ENCODE measurements around the gene GATB. TPM values are rescaled to one million over a fixed set of nuclear protein-coding genes. Genes with fewer than 3 reads are reported as not detected.

Gene GATB
- total and polyA plus RNA-seq, 10 of the 15 experiments (the other 5 are each of a cell fraction or from before 2014, with no cell fraction given): 20.5 to 37.3 (median 30.5) TPM

- RAD21 ChIA-PET (ENCODE audit: unreplicated experiment): no interaction called here
- Histone ChIP-seq H3K9me3 (replicated peaks; ENCODE audit: control insufficient read depth, insufficient read depth, low read length) (no peaks in the 10 kb centered on the region), H3K4me3 (no peak overlapping the region), H3K4me2 (ENCODE audit: control insufficient read depth, insufficient read depth) (no peak overlapping the region), H3K4me1 (ENCODE audit: control insufficient read depth, insufficient read depth, low read length) (no peaks in the 10 kb centered on the region), H3K79me2 (ENCODE audit: control insufficient read depth, insufficient read depth, low read length) (no peaks in the 10 kb centered on the region), H2AFZ (ENCODE audit: control insufficient read depth, low read depth, low read length) (no peak overlapping the region), H3K9ac (ENCODE audit: control insufficient read depth, insufficient read depth, low read length) (no peak overlapping the region), H3K36me3 (ENCODE audit: control insufficient read depth in 2 of 2, insufficient read depth in 2 of 2, low read length in 1 of 2) (no peaks in the 10 kb centered on the region; a peak in 1 of 4 replicates), H4K20me1 (ENCODE audit: control insufficient read depth, insufficient read depth) (no peaks in the 10 kb centered on the region), H3K27ac (ENCODE audit: control insufficient read depth, insufficient read depth) (no peak overlapping the region), H3K27me3 (replicated peaks in 1 of 2; ENCODE audit: control insufficient read depth in 2 of 2, insufficient read depth in 2 of 2, low read length in 1 of 2) (no peaks in the 10 kb centered on the region)
- POLR2A ChIA-PET: no interaction called here
- intact Hi-C loops (cut with micrococcal nuclease; ENCODE audit: unreplicated experiment): no loop called here
- CTCF ChIA-PET: no interaction called here
- ATAC-seq (no peak), FAIRE-seq (no peak), DNase-seq (ENCODE audit: low read depth, low spot score) (no peak)
- in situ Hi-C loops (cut with MboI): no loop called here
- TF ChIP-seq RB1 (IDR thresholded peaks at IDR 0.05; ENCODE audit: borderline replicate concordance) (no peak), ZNF384 (IDR thresholded peaks at IDR 0.05; ENCODE audit: borderline replicate concordance, low read depth, low read length) (no peak), CHD2 (IDR thresholded peaks at IDR 0.05; ENCODE audit: borderline replicate concordance, low read depth, low read length) (no peak), SUZ12 (IDR thresholded peaks at IDR 0.05; ENCODE audit: unreplicated experiment) (no peak), E4F1 (IDR thresholded peaks at IDR 0.05; ENCODE audit: borderline replicate concordance, partially characterized antibody) (no peak)
- TF ChIP-seq, protein P1, sequence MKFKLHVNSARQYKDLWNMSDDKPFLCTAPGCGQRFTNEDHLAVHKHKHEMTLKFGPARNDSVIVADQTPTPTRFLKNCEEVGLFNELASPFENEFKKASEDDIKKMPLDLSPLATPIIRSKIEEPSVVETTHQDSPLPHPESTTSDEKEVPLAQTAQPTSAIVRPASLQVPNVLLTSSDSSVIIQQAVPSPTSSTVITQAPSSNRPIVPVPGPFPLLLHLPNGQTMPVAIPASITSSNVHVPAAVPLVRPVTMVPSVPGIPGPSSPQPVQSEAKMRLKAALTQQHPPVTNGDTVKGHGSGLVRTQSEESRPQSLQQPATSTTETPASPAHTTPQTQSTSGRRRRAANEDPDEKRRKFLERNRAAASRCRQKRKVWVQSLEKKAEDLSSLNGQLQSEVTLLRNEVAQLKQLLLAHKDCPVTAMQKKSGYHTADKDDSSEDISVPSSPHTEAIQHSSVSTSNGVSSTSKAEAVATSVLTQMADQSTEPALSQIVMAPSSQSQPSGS (IDR thresholded peaks at IDR 0.05; ENCODE audit: low read length): no peak
- 74% methylated on average over 8 of the region's 8 CpGs for WGBS (ENCODE audit: insufficient coverage, insufficient replicate concordance, low lambda C conversion rate, missing lambda C conversion rate)
- no TSS peak for BruUV-seq (replicated peaks)
- SMC1A ChIA-PET (ENCODE audit: uncharacterized antibody, unreplicated experiment): no interaction called here
Observed at GRCh38 chr4:151679231-151679630, 81.6 kb downstream of the GATB start.

All from GM12878 (cell line).